SK-N-SH treated with all-trans-retinoic acid at 6 μM for 48 hours (cell line): ENCODE results near the gene PPCS.

ENCODE experiments used
- CREB5 ChIP-seq: fragments of 250-450 bp; sonication (Bioruptor Pico); IDR thresholded peaks from 2 replicates; pipeline ENCODE4 v1.5.1; 2020; ENCODE audit warnings: low read depth, mild to moderate bottlenecking, moderate library complexity
- TF ChIP-seq, protein P1 (sequence below): fragments of 250-450 bp; sonication (Bioruptor Pico); IDR thresholded peaks from 2 replicates; pipeline ENCODE4 v1.8.0; 2021; ENCODE audit warnings: low read depth, mild to moderate bottlenecking, moderate library complexity, borderline replicate concordance

DNA sequence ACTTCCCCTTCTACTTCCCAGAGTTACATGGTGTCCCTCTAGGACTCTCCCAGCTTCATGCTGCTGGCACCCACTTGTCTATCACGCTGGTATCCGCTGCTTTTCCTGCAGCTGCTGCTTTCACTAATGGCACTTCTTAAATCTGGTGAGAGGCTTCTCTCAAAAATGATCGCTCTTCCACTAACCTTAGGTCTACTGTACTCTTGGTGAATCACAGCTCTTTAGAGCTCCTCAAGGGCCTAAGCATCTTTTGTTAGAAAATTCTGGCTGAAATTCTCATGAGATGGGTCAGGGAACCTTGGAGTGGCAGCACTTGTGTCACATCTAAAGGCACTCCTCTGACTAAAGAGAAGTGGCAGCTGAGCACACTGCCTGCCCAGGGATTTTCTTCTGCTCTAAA, 32.7 kb upstream of the PPCS start:
- TF ChIP-seq CREB5 (CRISPR knock-in tag) = no peak
- TF ChIP-seq, protein P1, sequence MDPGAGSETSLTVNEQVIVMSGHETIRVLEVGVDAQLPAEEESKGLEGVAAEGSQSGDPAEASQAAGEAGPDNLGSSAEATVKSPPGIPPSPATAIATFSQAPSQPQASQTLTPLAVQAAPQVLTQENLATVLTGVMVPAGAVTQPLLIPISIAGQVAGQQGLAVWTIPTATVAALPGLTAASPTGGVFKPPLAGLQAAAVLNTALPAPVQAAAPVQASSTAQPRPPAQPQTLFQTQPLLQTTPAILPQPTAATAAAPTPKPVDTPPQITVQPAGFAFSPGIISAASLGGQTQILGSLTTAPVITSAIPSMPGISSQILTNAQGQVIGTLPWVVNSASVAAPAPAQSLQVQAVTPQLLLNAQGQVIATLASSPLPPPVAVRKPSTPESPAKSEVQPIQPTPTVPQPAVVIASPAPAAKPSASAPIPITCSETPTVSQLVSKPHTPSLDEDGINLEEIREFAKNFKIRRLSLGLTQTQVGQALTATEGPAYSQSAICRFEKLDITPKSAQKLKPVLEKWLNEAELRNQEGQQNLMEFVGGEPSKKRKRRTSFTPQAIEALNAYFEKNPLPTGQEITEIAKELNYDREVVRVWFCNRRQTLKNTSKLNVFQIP (CRISPR knock-in tag) = no peak
